Fibroblast of lung (primary cell): ENCODE measurements around the gene CLEC18B. TPM values are rescaled to one million over a fixed set of nuclear protein-coding genes. Genes with fewer than 3 reads are reported as not detected.
"Not testable (repeated sequence)": the region's sequence is repeated elsewhere in the genome, so short reads cannot be mapped to it uniquely, and the experiment has no call there.

Experiments
- DNase-seq, 2 donors: peaks; one replicate each; pipeline versions ENCODE4 v3.0.0 to v3.0.0-alpha.2; 2010; ENCODE audit warnings: low read depth in 2 of 2
- H2AFZ ChIP-seq: 2 replicates; pipeline ENCODE4 v1.5.1; 2012; ENCODE audit warnings: low read length, control low read depth, inconsistent platforms
- H3K27ac ChIP-seq: 2 replicates; pipeline ENCODE4 v1.5.1; 2011; ENCODE audit warnings: low read length, control low read depth; ENCODE audit not compliant: insufficient read depth
- H3K27me3 ChIP-seq: 2 replicates; pipeline ENCODE4 v1.5.1; 2011; ENCODE audit warnings: mild to moderate bottlenecking, low read length; ENCODE audit not compliant: control insufficient read depth, insufficient read depth
- H3K36me3 ChIP-seq: 2 replicates; pipeline ENCODE4 v1.5.1; 2011; ENCODE audit warnings: low read length; ENCODE audit not compliant: control insufficient read depth, insufficient read depth
- H3K4me1 ChIP-seq: 2 replicates; pipeline ENCODE4 v1.5.1; 2011; ENCODE audit warnings: low read length; ENCODE audit not compliant: control insufficient read depth, insufficient read depth; ENCODE audit errors: extremely low read depth
- H3K4me2 ChIP-seq: 2 replicates; pipeline ENCODE4 v1.5.1; 2011; ENCODE audit warnings: low read length, control low read depth; ENCODE audit not compliant: insufficient read depth; ENCODE audit errors: extremely low read depth
- H3K4me3 ChIP-seq, 4 experiments: fragments of 200-600 bp in 1 of 4; sonication (generic) in 1 of 4; replicated peaks in 1 of 4; 2 replicates each; pipeline ENCODE4 v1.5.1; 2011 to 2016; ENCODE audit warnings: low read length in 4 of 4, low read depth in 3 of 4, mild to moderate bottlenecking in 3 of 4, control low read depth in 2 of 4, inconsistent platforms in 1 of 4, mixed read lengths in 1 of 4; ENCODE audit not compliant: insufficient read depth in 1 of 4; ENCODE audit errors: control extremely low read depth in 1 of 4
- H3K79me2 ChIP-seq: 2 replicates; pipeline ENCODE4 v1.5.1; 2012; ENCODE audit warnings: mild to moderate bottlenecking, low read length, inconsistent platforms; ENCODE audit not compliant: control insufficient read depth, insufficient read depth
- H3K9ac ChIP-seq: 2 replicates; pipeline ENCODE4 v1.5.1; 2011; ENCODE audit warnings: mild to moderate bottlenecking, low read length, control low read depth; ENCODE audit not compliant: insufficient read depth
- H3K9me3 ChIP-seq: 2 replicates; pipeline ENCODE4 v1.5.1; 2012; ENCODE audit warnings: low read depth, low read length; ENCODE audit not compliant: control insufficient read depth, insufficient read depth
- H4K20me1 ChIP-seq: 2 replicates; pipeline ENCODE4 v1.5.1; 2011; ENCODE audit warnings: low read length; ENCODE audit not compliant: control insufficient read depth, insufficient read depth; ENCODE audit errors: extremely low read depth
- polyA plus RNA-seq, 2 donors: library from polyadenylated mRNA; depleted of rRNA in 1 of 2; stranded (reverse) in 1 of 2; unstranded in 1 of 2; fragments of >200 nt; gene quantifications; 2 replicates each; pipeline ENCODE4 v1.2.1, GENCODE V29; 2011 to 2012; ENCODE audit warnings: missing spikeins in 1 of 2
- total RNA-seq: library from RNA; depleted of rRNA; stranded (reverse); fragments of >200 nt; gene quantifications from 2 replicates; pipeline ENCODE4 v1.2.1, GENCODE V29; 2014

Gene CLEC18B
- total and polyA plus RNA-seq, 2 donors (not counting 1 experiment from before 2014, with no cell fraction given) = 0.15 to 0.83 TPM

- not testable (repeated sequence) for H2AFZ ChIP-seq, H3K4me2 ChIP-seq, H4K20me1 ChIP-seq, H3K79me2 ChIP-seq, H3K4me1 ChIP-seq, H3K27ac ChIP-seq, H3K4me3 ChIP-seq, H3K9me3 ChIP-seq, DNase-seq, H3K36me3 ChIP-seq, H3K9ac ChIP-seq, H3K27me3 ChIP-seq
Observed at GRCh38 chr16:74419811-74420210, 1.5 kb downstream of the CLEC18B start.

GRCh38 chr16:74417897-74418296 is 3.4 kb downstream of the CLEC18B start:
- H3K9ac ChIP-seq, H3K9me3 ChIP-seq, H3K4me2 ChIP-seq, H3K4me1 ChIP-seq, H2AFZ ChIP-seq, H3K79me2 ChIP-seq, DNase-seq, H3K27me3 ChIP-seq, H3K36me3 ChIP-seq, H4K20me1 ChIP-seq, H3K27ac ChIP-seq, H3K4me3 ChIP-seq: not testable (repeated sequence)

GRCh38 chr16:74413920-74414319 is 7.4 kb downstream of the CLEC18B start:
- not testable (repeated sequence) for H2AFZ ChIP-seq, H3K4me1 ChIP-seq, H3K27me3 ChIP-seq, H3K9me3 ChIP-seq, H3K4me2 ChIP-seq, H3K4me3 ChIP-seq, H3K9ac ChIP-seq, H3K27ac ChIP-seq, H4K20me1 ChIP-seq, DNase-seq, H3K79me2 ChIP-seq, H3K36me3 ChIP-seq

- H3K27me3 ChIP-seq = not testable (repeated sequence)
Observed at GRCh38 chr16:74413485-74413884, 7.8 kb downstream of the CLEC18B start.

GRCh38 chr16:74412775-74413390 is 8.4 kb downstream of the CLEC18B start:
- not testable (repeated sequence) for H3K79me2 ChIP-seq, H4K20me1 ChIP-seq, H3K9ac ChIP-seq, H2AFZ ChIP-seq, H3K4me3 ChIP-seq, H3K9me3 ChIP-seq, H3K36me3 ChIP-seq, DNase-seq, H3K4me1 ChIP-seq, H3K27me3 ChIP-seq, H3K4me2 ChIP-seq, H3K27ac ChIP-seq

More at GRCh38 chr16:74413485-74413884, 7.8 kb downstream of the CLEC18B start:
- H3K79me2 ChIP-seq, H3K4me1 ChIP-seq, H2AFZ ChIP-seq, H3K36me3 ChIP-seq, H3K9me3 ChIP-seq, H3K4me2 ChIP-seq, H3K9ac ChIP-seq, H3K27ac ChIP-seq, H4K20me1 ChIP-seq, H3K4me3 ChIP-seq, DNase-seq: not testable (repeated sequence)

- H4K20me1 ChIP-seq, H3K4me3 ChIP-seq, H3K36me3 ChIP-seq, H3K79me2 ChIP-seq, H3K27ac ChIP-seq, H2AFZ ChIP-seq, H3K27me3 ChIP-seq, H3K9me3 ChIP-seq, H3K4me1 ChIP-seq, H3K9ac ChIP-seq, H3K4me2 ChIP-seq, DNase-seq: not testable (repeated sequence)
Observed at GRCh38 chr16:74412138-74412774, 9.0 kb downstream of the CLEC18B start.

- H3K79me2 ChIP-seq, H3K4me2 ChIP-seq, H3K9ac ChIP-seq, DNase-seq, H3K27me3 ChIP-seq, H4K20me1 ChIP-seq, H3K4me3 ChIP-seq, H3K4me1 ChIP-seq, H3K27ac ChIP-seq, H3K9me3 ChIP-seq, H2AFZ ChIP-seq, H3K36me3 ChIP-seq: not testable (repeated sequence)
Observed at GRCh38 chr16:74410981-74411380, 10.3 kb downstream of the CLEC18B start.
